HG02610 (cell line): ENCODE measurements around the gene GAPT.
A peak's percentile ranks its signal among the peaks of the same experiment; 100 is the strongest.

Source experiments
- ATAC-seq: cut with Tn5 transposase; IDR thresholded peaks from one replicate; pipeline ENCODE4 v1.9.1; 2021; ENCODE audit warnings: mild to moderate bottlenecking, moderate library complexity; ENCODE audit not compliant: unreplicated experiment

GAPT gene

DNA sequence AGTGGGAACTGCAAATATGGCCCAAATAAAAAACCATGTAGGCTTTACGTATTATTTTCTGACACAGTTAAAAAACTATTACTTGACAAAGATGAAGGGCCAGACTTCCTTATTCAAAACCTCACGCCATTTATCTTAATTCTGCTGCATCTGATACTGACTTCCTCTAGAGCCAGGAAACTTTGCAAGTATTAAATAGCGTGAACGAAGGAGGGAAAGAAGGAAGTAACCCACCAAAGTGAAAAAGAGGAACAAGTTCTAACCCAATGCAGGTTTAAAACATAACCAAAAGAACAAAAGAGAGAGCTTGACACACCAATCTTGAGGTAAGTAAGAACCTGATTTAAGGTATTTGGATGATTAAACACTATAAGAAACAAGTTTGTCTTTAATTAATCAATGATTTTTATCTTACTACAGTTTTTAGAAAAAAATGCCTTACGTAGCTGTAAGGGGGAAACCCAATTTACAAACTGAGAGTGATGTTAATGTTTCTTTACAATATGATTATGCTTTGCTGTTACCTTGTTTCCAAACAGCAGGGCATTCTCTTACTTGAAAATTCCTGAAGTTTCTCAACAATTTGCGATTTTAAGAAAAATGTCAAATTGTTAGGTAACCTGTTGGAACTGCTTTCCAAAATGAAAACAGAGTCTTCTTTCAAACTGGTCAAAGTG is at the start of gene GAPT:
Gene GAPT (plus strand): TSS at position 220 of the 677 bp plus-strand sequence. CDS start 3,102 bp downstream, outside the sequence.
- ATAC-seq = peak; percentile 76

DNA sequence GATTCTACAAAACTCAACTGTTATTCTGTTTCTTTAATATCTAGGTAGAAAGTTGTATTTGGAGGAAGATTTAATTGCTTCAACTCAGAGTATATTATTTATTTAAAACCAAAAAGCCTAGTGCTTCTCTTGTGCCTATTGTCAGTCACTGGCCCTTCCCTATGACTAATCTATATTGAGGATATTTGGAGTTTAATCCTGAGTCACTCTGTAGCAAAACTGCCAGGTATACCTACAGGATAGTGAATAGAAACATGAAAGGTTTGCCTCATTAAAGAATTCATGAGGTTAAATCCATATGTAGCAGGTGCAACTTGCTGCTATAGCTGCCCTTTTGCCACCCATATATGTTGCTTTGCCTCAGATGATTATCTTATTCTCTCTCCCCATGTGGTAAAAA is 46.4 kb upstream of the GAPT start:
- no peak for ATAC-seq

- ATAC-seq = no peak
Measured at GRCh38 chr5:58446024-58446423, 45.2 kb upstream of the GAPT start.

DNA sequence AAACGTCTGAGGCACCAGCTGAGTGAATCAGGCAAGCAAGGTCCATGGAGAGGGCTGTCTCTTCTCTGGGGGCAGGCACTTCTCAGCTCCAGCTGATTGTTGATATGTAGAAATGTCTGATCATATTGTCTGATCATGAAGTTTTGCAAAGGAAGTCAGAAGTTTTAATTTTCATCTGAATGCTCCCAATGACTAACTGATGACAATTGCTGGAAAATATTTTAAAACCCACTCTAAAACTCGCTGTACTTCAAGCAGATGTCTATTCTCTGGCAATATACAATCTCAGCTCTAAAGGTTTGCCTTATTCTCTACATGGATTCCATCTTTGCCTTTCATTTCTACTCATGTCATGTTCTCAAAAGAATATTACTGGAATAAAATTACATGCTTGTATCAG is 44.0 kb upstream of the GAPT start:
- ATAC-seq = no peak

- no peak for ATAC-seq
Measured at GRCh38 chr5:58450018-58450417, 41.2 kb upstream of the GAPT start.

DNA sequence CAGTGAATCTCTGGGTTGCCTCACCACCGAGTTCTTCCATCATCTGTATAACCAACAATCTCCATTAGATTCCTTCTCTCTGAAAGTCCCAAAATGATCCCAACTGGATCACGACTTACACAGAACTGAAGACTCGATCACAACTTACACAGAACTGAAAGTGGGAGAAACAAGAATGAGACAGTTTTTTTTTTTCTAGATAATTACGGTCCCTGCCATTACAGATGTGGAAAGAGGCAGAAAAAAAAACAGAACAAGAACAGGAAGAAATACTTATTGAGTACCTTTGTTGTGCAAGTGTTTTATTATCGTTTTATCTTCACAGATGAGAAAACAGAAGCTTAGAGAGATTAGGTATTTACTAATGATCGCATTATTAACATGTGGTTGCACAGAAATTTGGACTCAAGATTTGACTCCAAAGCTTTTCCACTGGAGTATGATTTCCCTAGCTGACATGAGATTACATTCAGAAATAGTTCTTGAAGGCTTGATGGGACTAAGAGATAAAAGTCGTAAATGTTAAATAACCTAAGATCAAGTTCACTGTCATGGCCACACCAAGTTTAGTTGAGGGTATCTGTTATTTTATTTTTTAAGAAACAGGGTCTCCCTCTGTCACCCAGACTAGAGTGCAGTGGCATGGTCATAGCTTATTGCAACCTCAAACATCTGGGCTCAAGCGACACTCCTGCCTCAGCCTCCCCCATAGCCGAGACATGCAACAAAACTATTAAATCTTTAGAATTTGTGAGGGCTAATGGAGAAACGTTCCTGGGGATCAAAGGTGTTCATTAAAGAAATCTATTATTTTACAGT is 40.2 kb upstream of the GAPT start:
- ATAC-seq = no peak

DNA sequence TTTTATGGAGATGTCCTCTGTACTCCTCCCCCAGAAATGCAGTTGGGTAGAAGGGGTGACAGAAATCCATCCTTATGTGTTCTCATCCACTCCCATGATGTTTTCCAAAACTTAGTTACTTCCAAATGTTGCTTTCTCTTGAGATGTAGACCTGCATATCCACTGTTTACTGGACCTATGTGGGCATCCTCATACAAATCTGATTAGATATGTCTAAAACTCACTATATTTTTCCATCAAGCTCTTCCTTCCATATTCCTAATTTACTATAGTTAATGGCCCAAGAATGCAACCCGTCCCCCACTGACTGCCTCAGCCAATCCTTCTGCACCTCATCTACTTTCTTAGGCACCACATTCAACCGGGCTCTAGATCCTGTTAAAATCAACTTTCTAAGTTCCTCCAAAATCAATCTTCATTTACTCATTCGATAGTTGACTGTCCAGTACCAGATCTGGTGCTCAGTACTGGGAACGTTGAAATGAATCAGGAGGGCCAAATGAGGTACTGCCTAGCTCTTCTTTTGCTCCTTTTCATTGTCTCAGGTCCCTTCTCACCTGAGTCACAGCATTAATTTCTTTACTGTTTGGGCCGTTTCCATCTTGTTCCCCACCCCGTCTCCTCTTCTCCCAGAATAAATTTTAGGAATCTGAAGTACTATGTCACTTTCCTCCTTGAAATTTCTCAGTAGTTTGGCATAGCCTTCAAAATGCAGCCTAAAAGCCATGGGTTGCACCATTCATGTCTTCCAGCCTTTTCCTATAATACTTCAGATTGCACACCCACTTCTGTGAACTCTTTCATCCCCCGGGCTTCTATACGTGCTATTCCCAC is 39.3 kb upstream of the GAPT start:
- no peak for ATAC-seq

- no peak for ATAC-seq
Measured at GRCh38 chr5:58452566-58453258, 38.5 kb upstream of the GAPT start.

DNA sequence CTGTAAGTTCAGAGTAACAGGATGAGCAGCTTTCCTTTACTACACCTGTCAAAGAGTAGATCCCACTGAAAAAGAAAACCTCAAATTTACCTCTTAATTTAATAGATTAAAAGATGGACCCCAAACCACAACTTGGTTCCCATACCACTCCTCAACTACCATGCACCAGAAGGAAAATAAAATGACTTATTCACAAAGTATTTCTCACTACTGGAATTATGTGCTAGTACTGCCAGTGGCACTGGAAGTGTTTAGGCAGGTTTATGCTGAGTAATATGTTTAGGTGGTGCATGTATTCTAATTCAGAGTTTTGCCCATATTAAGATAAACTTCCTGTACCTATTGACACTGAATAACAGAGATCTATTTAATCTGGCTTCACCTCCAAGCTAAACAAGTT is 37.9 kb upstream of the GAPT start:
- no peak for ATAC-seq

- no peak for ATAC-seq
Measured at GRCh38 chr5:58454025-58454424, 37.2 kb upstream of the GAPT start.

GRCh38 chr5:58455066-58455465 is 36.2 kb upstream of the GAPT start:
- no peak for ATAC-seq

DNA sequence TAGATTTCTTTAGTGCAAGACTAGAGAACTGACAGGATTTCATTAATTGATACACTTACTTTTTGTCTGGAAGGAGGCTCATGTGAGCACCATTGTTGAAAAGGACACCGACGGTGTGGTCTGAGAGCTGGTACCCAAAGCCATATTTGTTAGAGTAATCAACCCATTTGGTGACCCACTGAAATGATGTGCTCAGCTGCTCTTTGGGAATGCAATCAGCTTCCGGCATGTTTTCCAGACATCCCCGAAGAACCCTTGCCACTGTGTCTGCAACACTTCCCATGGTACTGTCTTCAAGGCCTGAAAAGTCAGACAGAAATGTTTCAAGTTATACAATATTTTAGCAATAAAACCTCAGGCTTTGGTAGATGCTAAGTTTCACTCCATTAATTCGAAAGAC is 35.8 kb upstream of the GAPT start:
- ATAC-seq = no peak

- ATAC-seq = no peak
Measured at GRCh38 chr5:58456026-58456425, 35.2 kb upstream of the GAPT start.

DNA sequence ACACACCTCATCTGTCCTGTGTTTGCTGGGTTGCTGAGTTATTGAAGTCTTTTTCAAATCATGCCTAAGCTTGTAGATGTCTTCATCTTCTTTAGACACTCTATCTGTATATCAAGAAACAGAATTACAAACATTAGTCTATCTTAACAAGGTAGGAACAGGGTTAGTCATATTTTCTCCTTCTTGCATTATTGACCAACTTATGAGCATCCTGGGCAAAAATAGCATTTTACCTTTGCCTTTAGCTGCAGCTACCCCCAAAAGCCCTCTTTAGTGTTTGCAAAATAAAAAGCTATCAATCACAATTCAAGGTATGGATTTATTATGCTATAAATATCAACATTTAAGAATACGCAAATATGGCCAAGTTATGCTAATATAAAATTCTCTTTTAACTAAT is 34.7 kb upstream of the GAPT start:
- no peak for ATAC-seq

- no peak for ATAC-seq
Measured at GRCh38 chr5:58457050-58457449, 34.2 kb upstream of the GAPT start.

GRCh38 chr5:58458141-58458742 is 33.0 kb upstream of the GAPT start:
- ATAC-seq = no peak

GRCh38 chr5:58458743-58459145 is 32.5 kb upstream of the GAPT start:
- no peak for ATAC-seq

DNA sequence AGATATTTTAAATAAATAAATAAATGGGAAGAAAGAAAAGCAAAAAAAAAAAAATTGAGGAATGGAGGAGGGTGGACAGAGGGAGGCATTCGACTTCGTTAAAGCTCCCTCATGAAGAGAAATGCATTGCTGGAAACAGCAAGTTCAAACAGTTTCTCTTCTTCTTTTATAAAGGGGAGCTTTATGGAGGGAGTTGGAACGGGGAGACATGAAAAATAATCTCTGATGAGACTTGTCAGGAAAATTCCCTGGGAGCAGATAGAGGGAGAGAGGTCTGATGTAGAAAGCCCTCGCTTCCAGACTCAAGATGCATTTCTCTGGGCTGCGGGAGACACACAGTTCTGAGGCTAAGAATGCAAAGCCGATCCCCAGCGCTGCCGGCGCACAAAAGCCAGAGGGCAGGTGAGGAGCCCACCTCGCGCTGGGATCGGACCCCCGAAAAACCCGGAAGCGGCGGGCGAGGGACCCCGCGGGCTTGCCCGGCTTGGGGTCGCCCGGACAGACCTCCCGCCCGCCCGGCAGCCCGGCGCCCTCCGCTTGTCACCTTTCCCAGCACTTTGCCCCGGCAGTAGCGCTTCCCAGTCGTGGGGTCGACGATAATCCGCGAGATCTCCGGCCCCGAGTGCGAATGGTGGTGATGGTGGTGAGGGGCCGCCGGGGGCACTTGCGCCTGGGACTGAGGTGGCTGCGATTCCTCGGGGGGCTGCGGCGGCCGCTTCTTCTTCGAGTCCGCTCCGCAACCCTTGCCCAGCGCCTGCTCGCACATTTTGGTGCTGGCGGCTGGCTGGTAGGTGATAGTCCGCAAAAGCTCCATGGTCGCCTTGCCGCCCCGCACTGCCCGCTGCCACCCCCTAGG is 31.9 kb upstream of the GAPT start:
- ATAC-seq = peak; percentile 0

- peak; percentile 83 for ATAC-seq
Measured at GRCh38 chr5:58460002-58460731, 31.1 kb upstream of the GAPT start, which contains the start of gene PLK2. Gene PLK2, minus strand, starts transcription at chr5:58460086. Its CDS starts 127 bp downstream, at chr5:58459959.
